ENCODE measurements around the gene FBXO10. TPM values are rescaled to one million over a fixed set of nuclear protein-coding genes. Genes with fewer than 3 reads are reported as not detected.

FBXO10 gene
- total and polyA plus RNA-seq, 2 experiments from 2014 or later, result 3.4 to 13.4 TPM

- DNase-seq (ENCODE audit: low spot score) (peak; percentile 33), ATAC-seq (peak; percentile 79)
- Histone ChIP-seq H3F3A (replicated peaks; ENCODE audit: low read depth) (no peaks in the 10 kb centered on the region), H3K79me2 (replicated peaks; ENCODE audit: insufficient read depth) (peaks cover 10% of the 10 kb centered on the region), H3K4me2 (peak overlapping the region; percentile 22; the same call in 1 of the 2 replicates), H4K20me1 (replicated peaks; ENCODE audit: insufficient read depth) (0 out of 2 replicates have a peak, but pooled peaks cover 3% of the 10 kb centered on the region), H3K27ac (ENCODE audit: low read depth) (no peak overlapping the region), H3K4me3 (no peak overlapping the region), H3K4me1 (ENCODE audit: insufficient read depth) (peaks cover 17% of the 10 kb centered on the region), H2AFZ (no peak overlapping the region), H3K27me3 (ENCODE audit: insufficient read depth) (no peaks in the 10 kb centered on the region), H3K36me3 (ENCODE audit: insufficient read depth) (no peaks in the 10 kb centered on the region), H3K9me2 (ENCODE audit: insufficient read depth) (no peaks in the 10 kb centered on the region)
- Mint-ChIP-seq H3K27ac (no peak overlapping the region), H3K9me3 (peaks cover 12% of the 10 kb centered on the region), H3K27me3 (ENCODE audit: insufficient read depth, low read depth, poor library complexity) (peaks cover 2% of the 10 kb centered on the region), H3K4me1 (peaks cover 24% of the 10 kb centered on the region), H3K36me3 (ENCODE audit: low read depth) (peaks cover 12% of the 10 kb centered on the region), H3K4me3 (no peak overlapping the region)
- no peak for TF ChIP-seq JUNB (IDR thresholded peaks at IDR 0.05; ENCODE audit: unreplicated experiment)
- TF ChIP-seq ZNF331 (CRISPR knock-in tag; IDR thresholded peaks at IDR 0.05; ENCODE audit: low read depth), result no peak
- no peak for TF ChIP-seq REST (IDR thresholded peaks at IDR 0.05; ENCODE audit: unreplicated experiment)
- TF ChIP-seq STAT1 (IDR thresholded peaks at IDR 0.05; ENCODE audit: unreplicated experiment), result no peak
- TF ChIP-seq NANOG (IDR thresholded peaks at IDR 0.05; ENCODE audit: borderline replicate concordance), result no peak
- no peak for TF ChIP-seq EZH2phosphoT487 (IDR thresholded peaks at IDR 0.05; ENCODE audit: unreplicated experiment)
- TF ChIP-seq CTCF (conservative IDR thresholded peaks at IDR 0.05; ENCODE audit: low read depth in 2 of 2), result no peak
- no peak for TF ChIP-seq POLR2AphosphoS5 (IDR thresholded peaks at IDR 0.05; ENCODE audit: low read depth)
- TF ChIP-seq ZNF114 (CRISPR knock-in tag; IDR thresholded peaks at IDR 0.05), result no peak
- no peak for TF ChIP-seq ETS1 (IDR thresholded peaks at IDR 0.05)
- no peak for TF ChIP-seq CREB1 (CRISPR knock-in tag; IDR thresholded peaks at IDR 0.05; ENCODE audit: low read depth)
- no peak for TF ChIP-seq EZH2 (IDR thresholded peaks at IDR 0.05; ENCODE audit: low read depth, unreplicated experiment)
- no peak for TF ChIP-seq ZNF462 (CRISPR knock-in tag; IDR thresholded peaks at IDR 0.05)
Measured at GRCh38 chr9:37559125-37559524, 17.1 kb downstream of the FBXO10 start.

Measured in GM23338 (cell line).